GM12878 (cell line): Measurements from ENCODE around the gene MEAK7. TPM values are rescaled to one million over a fixed set of nuclear protein-coding genes. Genes with fewer than 3 reads are reported as not detected.

Experiments used
- ASH2L ChIP-seq: fragments of 300-600, 200-600 bp; sonication (generic); IDR thresholded peaks from 2 replicates; pipeline ENCODE4 v1.6.1; 2017; ENCODE audit warnings: low read depth, mild to moderate bottlenecking, borderline replicate concordance
- BCL11A ChIP-seq: IDR thresholded peaks from 2 replicates; pipeline ENCODE4 v1.6.1; 2011; ENCODE audit warnings: low read depth, low read length
- DPF2 ChIP-seq: fragments of 450-650 bp; IDR thresholded peaks from 2 replicates; pipeline ENCODE4 v1.6.1; 2017; ENCODE audit warnings: mild to moderate bottlenecking
- ETV6 ChIP-seq, 2 experiments: fragments of 450-650 bp in 1 of 2; IDR thresholded peaks in 1 of 2; conservative IDR thresholded peaks in 1 of 2; 2 replicates each; pipeline ENCODE4 v1.6.1; 2014; ENCODE audit warnings: antibody characterized with exemption in 1 of 2, borderline replicate concordance in 1 of 2, low read depth in 1 of 2, mild to moderate bottlenecking in 1 of 2, moderate library complexity in 1 of 2
- FOS ChIP-seq: IDR thresholded peaks from 3 replicates; pipeline ENCODE4 v1.6.1; 2011; ENCODE audit warnings: borderline replicate concordance; ENCODE audit not compliant: insufficient read length; ENCODE audit errors: extremely low read depth
- IRF3 ChIP-seq: fragments of 450-650 bp; IDR thresholded peaks from 2 replicates; pipeline ENCODE4 v1.6.1; 2014; ENCODE audit warnings: mild to moderate bottlenecking
- KDM1A ChIP-seq: fragments of 200-600 bp; sonication (generic); IDR thresholded peaks from 2 replicates; pipeline ENCODE4 v1.6.1; 2016; ENCODE audit warnings: borderline replicate concordance
- MXI1 ChIP-seq: fragments of 150-350 bp; IDR thresholded peaks from 2 replicates; pipeline ENCODE4 v1.6.1; 2011; ENCODE audit warnings: low read depth, mild to moderate bottlenecking, inconsistent platforms, low read length, improper control_type of control experiment
- NFYB ChIP-seq: IDR thresholded peaks from 2 replicates; pipeline ENCODE4 v1.6.1; 2011; ENCODE audit warnings: low read depth, mild to moderate bottlenecking, low read length, improper control_type of control experiment, moderate library complexity; ENCODE audit not compliant: insufficient read depth
- RCOR1 ChIP-seq: conservative IDR thresholded peaks from 2 replicates; pipeline ENCODE4 v1.6.1; 2012; ENCODE audit warnings: low read depth, low read length, improper control_type of control experiment
- SKIL ChIP-seq: fragments of 450-650 bp; IDR thresholded peaks from 2 replicates; pipeline ENCODE4 v1.6.1; 2017; ENCODE audit warnings: mild to moderate bottlenecking, low read depth, inconsistent platforms; ENCODE audit not compliant: poor library complexity, severe bottlenecking
- SMC3 ChIP-seq: IDR thresholded peaks from 2 replicates; pipeline ENCODE4 v1.6.1; 2011; ENCODE audit warnings: low read length, improper control_type of control experiment, borderline replicate concordance
- STAT1 ChIP-seq: fragments of 450-650 bp; conservative IDR thresholded peaks from 2 replicates; pipeline ENCODE4 v1.6.1; 2014; ENCODE audit warnings: antibody characterized with exemption, mild to moderate bottlenecking
- TCF12 ChIP-seq: IDR thresholded peaks from 2 replicates; pipeline ENCODE4 v1.6.1; 2011; ENCODE audit warnings: low read depth, mild to moderate bottlenecking, low read length
- TCF3 ChIP-seq: IDR thresholded peaks from 2 replicates; pipeline ENCODE4 v1.6.1; 2012; ENCODE audit warnings: low read depth, mild to moderate bottlenecking, low read length, borderline replicate concordance; ENCODE audit not compliant: insufficient read depth
- ZNF24 ChIP-seq: fragments of 450-650 bp; IDR thresholded peaks from 2 replicates; pipeline ENCODE4 v1.6.1; 2017; ENCODE audit warnings: antibody characterized with exemption, mild to moderate bottlenecking
- polyA plus RNA-seq, 11 experiments: library from polyadenylated mRNA; depleted of rRNA in 4 of 11; unstranded in 6 of 11; stranded (reverse) in 5 of 11; fragments of >200 nt; fragmentation: Nextera tagmentation in 4 of 11; fragmentation: Illumina TruSeq in 1 of 11; extraction: Ambion mirVana in 4 of 11; extraction: Trizol in 1 of 11; gene quantifications; 1 replicate in 1 of 11; 2 replicates in 10 of 11; pipeline versions ENCODE4 v1.2.1 to v1.2.3, GENCODE V29; 2011 to 2016; ENCODE audit warnings: inconsistent platforms in 2 of 11, missing spikeins in 2 of 11, low read depth in 1 of 11
- total RNA-seq, 4 experiments: library from RNA; depleted of rRNA in 3 of 4; stranded (reverse); fragments of >200 nt in 3 of 4; fragmentation: Illumina TruSeq in 1 of 4; extraction: Trizol in 1 of 4; gene quantifications; 2 replicates each; pipeline versions ENCODE4 v1.2.1 to v1.2.3, GENCODE V29; 2013 to 2021
- TF ChIP-seq, protein P1 (sequence below): fragments of 150-350 bp; IDR thresholded peaks from 2 replicates; pipeline ENCODE4 v1.6.1; 2016; ENCODE audit warnings: low read depth, low read length
- TF ChIP-seq, protein P2 (sequence below): IDR thresholded peaks from 2 replicates; pipeline ENCODE4 v1.6.1; 2011; ENCODE audit warnings: borderline replicate concordance, low read depth, mild to moderate bottlenecking, moderate library complexity, mixed read lengths, low read length; ENCODE audit not compliant: insufficient read depth; ENCODE audit errors: extremely low read length
- TF ChIP-seq, protein P3 (sequence below): fragments of 450-650 bp; IDR thresholded peaks from 2 replicates; pipeline ENCODE4 v1.6.1; 2016; ENCODE audit warnings: mild to moderate bottlenecking

The MEAK7 gene
- total and polyA plus RNA-seq, 10 of the 15 experiments (the other 5 are each of a cell fraction or from before 2014, with no cell fraction given), result 1.4 to 11.9 (median 6.4) TPM

DNA sequence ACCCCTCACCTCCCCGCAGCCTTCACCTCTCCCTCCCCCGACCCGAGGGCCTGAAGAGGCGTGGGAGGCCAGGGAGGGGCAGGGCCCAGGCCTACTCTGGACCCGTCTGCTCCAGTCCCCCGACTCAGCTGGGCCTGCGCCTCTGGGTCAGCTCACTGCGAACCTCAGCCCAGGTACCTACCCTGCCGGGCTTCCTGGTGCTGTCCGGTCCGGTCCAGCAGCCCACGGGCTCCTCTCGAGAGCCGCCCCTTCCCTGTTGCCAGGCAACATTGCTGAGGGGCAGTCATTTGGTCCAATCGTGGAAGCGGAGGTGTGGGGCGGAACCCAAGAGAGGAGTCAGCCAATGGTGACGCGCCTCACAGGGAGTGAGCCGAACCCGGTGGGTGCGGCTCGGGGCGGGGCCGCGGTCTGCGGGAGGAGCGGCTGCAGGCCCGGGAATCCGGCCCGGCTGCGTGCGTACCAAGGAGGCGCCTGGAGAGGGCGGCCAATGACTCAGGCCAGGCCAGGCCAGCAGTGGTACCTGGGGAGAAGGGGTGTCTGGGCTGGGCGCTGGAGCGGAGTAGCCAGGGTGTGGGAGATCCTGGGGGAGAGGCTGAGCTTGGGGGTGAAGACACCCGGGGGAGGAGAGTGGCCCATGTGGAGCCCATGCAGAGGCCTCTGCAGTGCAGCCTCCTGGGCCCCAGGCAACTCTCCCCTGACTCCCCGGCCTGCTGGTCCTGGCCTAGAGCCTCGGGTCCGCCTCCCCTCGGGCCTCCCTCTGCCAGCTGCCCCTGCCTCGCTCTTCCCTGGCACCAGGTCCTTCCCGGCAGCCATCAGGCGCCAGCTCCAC is at the start of gene MEAK7 (continued):
- TF ChIP-seq, protein P1, sequence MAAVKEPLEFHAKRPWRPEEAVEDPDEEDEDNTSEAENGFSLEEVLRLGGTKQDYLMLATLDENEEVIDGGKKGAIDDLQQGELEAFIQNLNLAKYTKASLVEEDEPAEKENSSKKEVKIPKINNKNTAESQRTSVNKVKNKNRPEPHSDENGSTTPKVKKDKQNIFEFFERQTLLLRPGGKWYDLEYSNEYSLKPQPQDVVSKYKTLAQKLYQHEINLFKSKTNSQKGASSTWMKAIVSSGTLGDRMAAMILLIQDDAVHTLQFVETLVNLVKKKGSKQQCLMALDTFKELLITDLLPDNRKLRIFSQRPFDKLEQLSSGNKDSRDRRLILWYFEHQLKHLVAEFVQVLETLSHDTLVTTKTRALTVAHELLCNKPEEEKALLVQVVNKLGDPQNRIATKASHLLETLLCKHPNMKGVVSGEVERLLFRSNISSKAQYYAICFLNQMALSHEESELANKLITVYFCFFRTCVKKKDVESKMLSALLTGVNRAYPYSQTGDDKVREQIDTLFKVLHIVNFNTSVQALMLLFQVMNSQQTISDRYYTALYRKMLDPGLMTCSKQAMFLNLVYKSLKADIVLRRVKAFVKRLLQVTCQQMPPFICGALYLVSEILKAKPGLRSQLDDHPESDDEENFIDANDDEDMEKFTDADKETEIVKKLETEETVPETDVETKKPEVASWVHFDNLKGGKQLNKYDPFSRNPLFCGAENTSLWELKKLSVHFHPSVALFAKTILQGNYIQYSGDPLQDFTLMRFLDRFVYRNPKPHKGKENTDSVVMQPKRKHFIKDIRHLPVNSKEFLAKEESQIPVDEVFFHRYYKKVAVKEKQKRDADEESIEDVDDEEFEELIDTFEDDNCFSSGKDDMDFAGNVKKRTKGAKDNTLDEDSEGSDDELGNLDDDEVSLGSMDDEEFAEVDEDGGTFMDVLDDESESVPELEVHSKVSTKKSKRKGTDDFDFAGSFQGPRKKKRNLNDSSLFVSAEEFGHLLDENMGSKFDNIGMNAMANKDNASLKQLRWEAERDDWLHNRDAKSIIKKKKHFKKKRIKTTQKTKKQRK, result 0 out of 2 replicates have a peak, but pooled peaks have one; percentile 20
- TF ChIP-seq KDM1A, result no peak
- TF ChIP-seq BCL11A, result no peak
- TF ChIP-seq DPF2, result peak; percentile 99
- TF ChIP-seq SMC3, result no peak
- TF ChIP-seq ASH2L, result no peak
- TF ChIP-seq NFYB, result peak; percentile 79
- TF ChIP-seq TCF12, result no peak
- TF ChIP-seq ZNF24, result no peak
- TF ChIP-seq FOS, result peak; percentile 44
- TF ChIP-seq IRF3, result peak; percentile 88
- TF ChIP-seq, protein P2, sequence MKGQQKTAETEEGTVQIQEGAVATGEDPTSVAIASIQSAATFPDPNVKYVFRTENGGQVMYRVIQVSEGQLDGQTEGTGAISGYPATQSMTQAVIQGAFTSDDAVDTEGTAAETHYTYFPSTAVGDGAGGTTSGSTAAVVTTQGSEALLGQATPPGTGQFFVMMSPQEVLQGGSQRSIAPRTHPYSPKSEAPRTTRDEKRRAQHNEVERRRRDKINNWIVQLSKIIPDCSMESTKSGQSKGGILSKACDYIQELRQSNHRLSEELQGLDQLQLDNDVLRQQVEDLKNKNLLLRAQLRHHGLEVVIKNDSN, result no peak
- TF ChIP-seq RCOR1, result no peak
- no peak for TF ChIP-seq ETV6 (conservative IDR thresholded peaks at IDR 0.05 in 1 of 2, IDR thresholded peaks at IDR 0.05 in 1 of 2; ENCODE audit: borderline replicate concordance in 1 of 2, low read depth in 1 of 2)
- TF ChIP-seq, protein P3, sequence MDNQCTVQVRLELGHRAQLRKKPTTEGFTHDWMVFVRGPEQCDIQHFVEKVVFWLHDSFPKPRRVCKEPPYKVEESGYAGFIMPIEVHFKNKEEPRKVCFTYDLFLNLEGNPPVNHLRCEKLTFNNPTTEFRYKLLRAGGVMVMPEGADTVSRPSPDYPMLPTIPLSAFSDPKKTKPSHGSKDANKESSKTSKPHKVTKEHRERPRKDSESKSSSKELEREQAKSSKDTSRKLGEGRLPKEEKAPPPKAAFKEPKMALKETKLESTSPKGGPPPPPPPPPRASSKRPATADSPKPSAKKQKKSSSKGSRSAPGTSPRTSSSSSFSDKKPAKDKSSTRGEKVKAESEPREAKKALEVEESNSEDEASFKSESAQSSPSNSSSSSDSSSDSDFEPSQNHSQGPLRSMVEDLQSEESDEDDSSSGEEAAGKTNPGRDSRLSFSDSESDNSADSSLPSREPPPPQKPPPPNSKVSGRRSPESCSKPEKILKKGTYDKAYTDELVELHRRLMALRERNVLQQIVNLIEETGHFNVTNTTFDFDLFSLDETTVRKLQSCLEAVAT, result no peak
- no peak for TF ChIP-seq SKIL
- no peak for TF ChIP-seq STAT1
- no peak for TF ChIP-seq TCF3
- TF ChIP-seq MXI1, result peak; percentile 84
